Immature natural killer cell (primary cell): ENCODE results near the gene NDUFA7. TPM values are rescaled to one million over a fixed set of nuclear protein-coding genes. Genes with fewer than 3 reads are reported as not detected.
A peak's percentile ranks its signal among the peaks of the same experiment; 100 is the strongest.
"Not testable (repeated sequence)": the region's sequence is repeated elsewhere in the genome, so short reads cannot be mapped to it uniquely, and the experiment has no call there.

Experiments
- DNase-seq, 3 donors: peaks; one replicate each; pipeline ENCODE4 v3.0.0; 2022; ENCODE audit warnings: mixed read lengths in 1 of 3
- H3K27ac Mint-ChIP-seq, 6 donors: one replicate each; pipeline ENCODE4 v1.8.0; 2020; ENCODE audit warnings: mixed read lengths in 6 of 6, mild to moderate bottlenecking in 5 of 6, inconsistent platforms in 4 of 6, moderate library complexity in 3 of 6
- H3K27me3 Mint-ChIP-seq, 3 donors: one replicate each; pipeline ENCODE4 v1.8.0; 2020 to 2021; ENCODE audit warnings: low read depth in 3 of 3, mild to moderate bottlenecking in 3 of 3, mixed read lengths in 3 of 3, moderate library complexity in 3 of 3, inconsistent platforms in 1 of 3
- H3K36me3 Mint-ChIP-seq, 3 donors: one replicate each; pipeline ENCODE4 v1.8.0; 2020; ENCODE audit warnings: mixed read lengths in 3 of 3, inconsistent platforms in 2 of 3, mild to moderate bottlenecking in 2 of 3
- H3K4me1 Mint-ChIP-seq, 2 donors: one replicate each; pipeline ENCODE4 v1.8.0; 2020; ENCODE audit warnings: inconsistent platforms in 2 of 2, mild to moderate bottlenecking in 2 of 2, mixed read lengths in 2 of 2, moderate library complexity in 1 of 2
- H3K4me3 Mint-ChIP-seq, 5 donors: one replicate each; pipeline ENCODE4 v1.8.0; 2020; ENCODE audit warnings: mild to moderate bottlenecking in 5 of 5, mixed read lengths in 5 of 5, inconsistent platforms in 3 of 5, moderate library complexity in 3 of 5
- H3K9me3 Mint-ChIP-seq, 6 donors: one replicate each; pipeline ENCODE4 v1.8.0; 2020; ENCODE audit warnings: mild to moderate bottlenecking in 6 of 6, mixed read lengths in 6 of 6, inconsistent platforms in 4 of 6, moderate library complexity in 3 of 6
- polyA plus RNA-seq, 3 donors: library from polyadenylated mRNA; unstranded; fragments of 300-500 nt; fragmentation: Illumina TruSeq; gene quantifications; one replicate each; pipeline ENCODE4 v1.2.3, GENCODE V29; 2021

NDUFA7 gene
- polyA plus RNA-seq, 3 donors from 2014 or later, result 95.2 to 173 (median 132) TPM

DNA sequence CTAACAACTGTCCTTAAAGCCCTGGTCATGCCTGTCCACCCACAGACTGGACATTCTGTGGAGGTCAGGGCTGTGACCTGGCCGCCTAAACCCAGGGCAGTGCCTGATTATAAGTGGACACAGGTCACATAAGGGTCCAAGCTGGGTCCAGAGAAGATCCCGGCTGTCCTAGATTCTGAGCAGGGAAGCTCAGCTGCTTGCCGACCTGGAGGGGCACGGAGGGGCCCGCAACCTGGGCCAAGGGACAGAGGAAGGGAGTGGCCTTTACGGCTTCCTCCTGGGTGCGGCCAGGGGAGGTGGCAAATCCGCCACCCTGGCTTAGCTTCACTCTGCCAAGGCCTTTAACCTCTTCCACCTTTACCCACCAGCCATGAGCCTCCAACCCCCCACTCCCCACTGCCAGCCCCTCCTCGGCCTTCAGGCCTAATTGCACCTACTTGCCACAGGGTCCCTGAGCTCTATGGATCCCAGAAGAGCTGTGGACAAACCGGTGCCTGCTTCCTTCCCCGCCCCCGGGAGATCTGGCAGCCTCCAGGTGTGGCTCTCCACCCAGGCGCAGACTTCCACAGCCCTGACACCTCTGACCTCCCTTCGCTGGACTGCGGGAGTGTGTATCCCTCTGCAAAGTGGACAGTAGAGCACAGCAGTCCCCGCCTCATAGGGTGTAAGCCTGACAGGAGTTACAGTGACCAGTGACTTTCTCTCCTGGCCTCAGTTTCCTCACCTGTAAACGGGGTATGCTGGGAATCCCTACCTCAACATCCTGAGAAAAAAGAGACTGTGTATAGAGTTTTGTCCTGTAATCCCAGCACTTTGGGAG lies 14.7 kb downstream of the NDUFA7 start:
- Mint-ChIP-seq H3K4me1 (peaks cover 39 to 40% of the 10 kb centered on the region in 2 donors), H3K27me3 (peaks cover 0 to 8% (median 4%) of the 10 kb centered on the region in 3 donors), H3K9me3 (no peaks in the 10 kb centered on the region), H3K36me3 (peaks cover 0 to 6% (median 0%) of the 10 kb centered on the region in 3 donors), H3K4me3 (peak overlapping the region; percentile 88 to 96 (median 93)), H3K27ac (peak overlapping the region; percentile 58 to 95 (median 72))
- no peak for DNase-seq

DNA sequence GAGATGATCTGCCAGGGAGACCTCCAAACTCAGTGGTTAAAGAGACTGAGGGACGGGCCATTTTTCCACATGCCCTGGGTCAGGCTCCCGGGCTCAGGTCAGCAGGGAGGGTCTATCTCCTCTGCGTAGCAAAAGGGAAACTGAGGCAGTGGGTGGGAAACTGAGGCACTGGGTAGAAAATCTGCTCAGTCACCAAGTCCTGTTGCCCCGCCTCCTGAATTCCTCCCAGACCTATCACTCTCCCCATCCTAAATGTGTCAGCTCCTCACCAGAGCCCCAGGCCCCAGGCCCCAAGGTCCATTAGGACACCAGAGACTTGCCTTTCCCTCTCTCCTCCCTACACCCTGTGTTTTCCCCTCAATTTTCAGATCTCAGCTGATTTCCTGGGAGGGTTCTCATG lies 15.4 kb downstream of the NDUFA7 start:
- Mint-ChIP-seq H3K27me3 (peaks cover 0 to 8% (median 4%) of the 10 kb centered on the region in 3 donors), H3K4me3 (peak overlapping the region; percentile 88 to 96 (median 93)), H3K9me3 (no peaks in the 10 kb centered on the region), H3K36me3 (peaks cover 0 to 6% (median 0%) of the 10 kb centered on the region in 3 donors), H3K27ac (peak overlapping the region; percentile 46 to 95 (median 72)), H3K4me1 (peaks cover 39 to 40% of the 10 kb centered on the region in 2 donors)
- no peak for DNase-seq

DNA sequence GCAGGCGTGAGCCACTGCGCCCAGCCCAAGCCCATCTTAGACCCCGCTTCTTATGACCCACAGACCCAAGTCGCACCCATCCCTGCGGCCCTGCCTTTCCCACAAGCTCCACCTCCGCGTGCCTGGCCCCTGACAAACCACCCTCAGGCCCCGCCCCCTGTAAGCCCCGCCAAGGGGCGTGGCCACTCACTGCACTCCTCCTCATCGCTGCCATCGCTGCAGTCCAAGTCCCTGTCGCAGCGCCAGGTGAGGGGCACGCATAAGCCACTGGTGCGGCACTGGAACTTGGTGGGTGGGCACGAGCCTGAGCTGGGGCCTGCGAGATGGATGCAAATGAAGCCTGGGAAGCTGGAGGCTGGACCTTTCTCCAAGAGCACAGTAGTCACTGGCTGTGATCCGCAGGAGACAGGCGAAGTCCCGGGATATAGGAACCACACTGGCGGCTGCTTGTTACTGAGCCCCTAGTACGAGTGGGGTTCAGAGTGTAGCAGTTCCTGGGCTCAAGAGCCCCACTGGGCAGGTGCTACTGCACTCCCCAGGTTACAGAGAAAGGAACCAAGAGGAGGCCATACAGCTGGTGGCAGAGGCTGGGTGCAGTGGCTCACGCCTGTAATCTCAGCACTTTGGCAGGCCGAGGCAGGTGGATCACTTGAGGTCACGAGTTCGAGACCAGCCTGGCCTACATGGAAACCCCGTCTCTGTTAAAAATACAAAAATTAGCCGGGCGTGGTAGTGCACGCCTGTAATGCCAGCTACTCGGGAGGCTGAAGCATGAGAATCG lies 16.1 kb downstream of the NDUFA7 start:
- peaks cover 39 to 40% of the 10 kb centered on the region in 2 donors for H3K4me1 Mint-ChIP-seq
- peaks cover 0 to 3% (median 0%) of the 10 kb centered on the region in 3 donors for H3K36me3 Mint-ChIP-seq
- no peaks in the 10 kb centered on the region for H3K9me3 Mint-ChIP-seq
- H3K27me3 Mint-ChIP-seq, result peaks cover 0 to 8% (median 4%) of the 10 kb centered on the region in 3 donors
- no peak for DNase-seq
- peak overlapping the region in 2 of 5 donors; percentile 7 to 36 for H3K4me3 Mint-ChIP-seq
- H3K27ac Mint-ChIP-seq, result peak overlapping the region in 2 of 6 donors; percentile 58 to 60

DNA sequence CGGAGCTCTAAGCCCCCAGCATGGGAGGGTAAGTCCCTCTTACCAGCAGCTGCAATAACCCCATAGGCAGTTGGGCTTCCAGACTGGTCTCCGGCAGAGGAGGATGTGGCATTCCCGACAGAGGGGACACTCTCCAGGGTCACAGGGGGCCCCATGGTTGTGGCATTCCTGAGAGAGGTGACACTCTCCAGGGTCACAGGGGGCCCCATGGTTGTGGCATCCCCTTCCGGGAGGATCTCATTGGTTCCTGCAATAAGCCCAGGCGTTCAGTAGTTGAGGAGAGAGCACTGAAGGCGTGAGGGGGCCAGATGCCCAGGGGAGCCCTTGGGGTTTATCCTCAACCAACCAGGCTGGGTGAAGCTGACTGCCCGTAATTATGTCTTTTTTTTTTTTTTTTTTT lies 18.4 kb downstream of the NDUFA7 start:
- peaks cover 21 to 25% of the 10 kb centered on the region in 2 donors for H3K4me1 Mint-ChIP-seq
- no peak for DNase-seq
- peaks cover 0 to 7% (median 4%) of the 10 kb centered on the region in 3 donors for H3K27me3 Mint-ChIP-seq
- H3K27ac Mint-ChIP-seq, result peak overlapping the region in 1 of 6 donors; percentile 12
- no peak overlapping the region for H3K4me3 Mint-ChIP-seq
- H3K9me3 Mint-ChIP-seq, result no peaks in the 10 kb centered on the region
- no peaks in the 10 kb centered on the region for H3K36me3 Mint-ChIP-seq

DNA sequence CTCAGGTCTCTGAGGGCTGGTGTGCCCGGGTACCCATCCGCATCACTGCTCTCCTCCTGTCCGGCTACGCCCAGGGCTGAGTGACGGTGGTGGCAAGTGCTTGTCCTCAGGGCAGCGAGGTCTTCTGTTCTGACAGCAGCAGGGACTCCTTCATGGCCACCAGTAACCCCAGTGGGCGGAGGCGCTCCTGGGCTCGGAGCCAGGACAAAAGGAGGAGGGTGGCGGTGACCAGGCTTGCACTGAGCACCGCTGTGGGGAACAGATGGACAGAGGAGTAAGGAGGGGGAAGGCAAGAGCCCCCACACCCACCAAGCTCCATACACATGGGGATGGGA lies 18.9 kb downstream of the NDUFA7 start:
- no peak for DNase-seq
- Mint-ChIP-seq H3K27me3 (peaks cover 0 to 5% (median 4%) of the 10 kb centered on the region in 3 donors), H3K27ac (peak overlapping the region in 1 of 6 donors; percentile 12), H3K4me1 (peaks cover 17 to 20% of the 10 kb centered on the region in 2 donors), H3K4me3 (no peak overlapping the region), H3K36me3 (no peaks in the 10 kb centered on the region), H3K9me3 (no peaks in the 10 kb centered on the region)

DNA sequence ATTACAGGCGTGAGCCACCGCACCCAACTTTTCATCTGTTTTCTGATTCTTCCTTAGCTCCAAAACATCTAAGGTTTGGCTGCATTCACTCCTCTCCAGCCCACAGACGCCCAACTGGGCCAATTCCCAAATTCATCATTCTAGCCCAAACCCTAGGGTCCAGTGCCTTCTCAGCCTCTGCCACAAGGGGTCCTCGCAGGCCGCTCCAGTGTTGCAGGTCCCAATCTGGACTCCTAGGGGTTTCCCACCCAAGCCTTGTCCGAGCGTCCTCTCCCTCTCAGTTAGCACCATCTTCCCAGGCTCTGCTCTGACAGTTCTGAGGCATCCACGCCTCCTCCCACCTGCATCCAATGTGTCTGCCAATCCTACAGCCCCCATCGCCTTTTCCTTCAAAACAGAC lies 29.8 kb downstream of the NDUFA7 start:
- not testable (repeated sequence) for H3K9me3 Mint-ChIP-seq, H3K27ac Mint-ChIP-seq, H3K36me3 Mint-ChIP-seq, DNase-seq, H3K4me3 Mint-ChIP-seq, H3K4me1 Mint-ChIP-seq, H3K27me3 Mint-ChIP-seq

DNA sequence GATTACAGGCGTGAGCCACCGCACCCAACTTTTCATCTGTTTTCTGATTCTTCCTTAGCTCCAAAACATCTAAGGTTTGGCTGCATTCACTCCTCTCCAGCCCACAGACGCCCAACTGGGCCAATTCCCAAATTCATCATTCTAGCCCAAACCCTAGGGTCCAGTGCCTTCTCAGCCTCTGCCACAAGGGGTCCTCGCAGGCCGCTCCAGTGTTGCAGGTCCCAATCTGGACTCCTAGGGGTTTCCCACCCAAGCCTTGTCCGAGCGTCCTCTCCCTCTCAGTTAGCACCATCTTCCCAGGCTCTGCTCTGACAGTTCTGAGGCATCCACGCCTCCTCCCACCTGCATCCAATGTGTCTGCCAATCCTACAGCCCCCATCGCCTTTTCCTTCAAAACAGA lies 44.7 kb downstream of the NDUFA7 start:
- not testable (repeated sequence) for H3K4me1 Mint-ChIP-seq, DNase-seq, H3K27ac Mint-ChIP-seq, H3K36me3 Mint-ChIP-seq, H3K9me3 Mint-ChIP-seq, H3K4me3 Mint-ChIP-seq, H3K27me3 Mint-ChIP-seq

DNA sequence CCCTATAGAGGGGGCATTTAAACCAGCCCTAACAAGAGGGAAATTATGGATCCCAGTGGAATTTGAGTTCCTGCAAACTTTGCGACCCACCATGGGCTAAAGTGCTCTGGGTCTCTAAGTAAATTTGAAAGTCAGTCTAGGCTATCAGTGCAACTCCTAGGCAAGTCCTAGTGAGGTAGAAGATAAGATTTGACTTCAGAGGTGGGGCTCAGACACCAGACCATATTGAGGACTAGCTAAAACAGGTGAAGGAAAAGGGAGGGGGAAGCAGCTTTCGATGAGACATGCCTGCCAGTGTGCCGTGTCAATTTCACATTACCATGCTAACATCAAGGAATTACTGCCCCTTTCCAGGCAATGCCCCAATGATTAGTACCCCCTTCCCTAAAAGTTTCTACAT lies 51.5 kb downstream of the NDUFA7 start:
- Mint-ChIP-seq H3K4me1 (peaks cover 16 to 17% of the 10 kb centered on the region in 2 donors), H3K27ac (peak overlapping the region; percentile 88 to 96 (median 94)), H3K27me3 (peaks cover 0 to 13% (median 4%) of the 10 kb centered on the region in 3 donors), H3K4me3 (peak overlapping the region; percentile 88 to 95 (median 93)), H3K9me3 (no peaks in the 10 kb centered on the region), H3K36me3 (no peaks in the 10 kb centered on the region)
- no peak for DNase-seq

DNA sequence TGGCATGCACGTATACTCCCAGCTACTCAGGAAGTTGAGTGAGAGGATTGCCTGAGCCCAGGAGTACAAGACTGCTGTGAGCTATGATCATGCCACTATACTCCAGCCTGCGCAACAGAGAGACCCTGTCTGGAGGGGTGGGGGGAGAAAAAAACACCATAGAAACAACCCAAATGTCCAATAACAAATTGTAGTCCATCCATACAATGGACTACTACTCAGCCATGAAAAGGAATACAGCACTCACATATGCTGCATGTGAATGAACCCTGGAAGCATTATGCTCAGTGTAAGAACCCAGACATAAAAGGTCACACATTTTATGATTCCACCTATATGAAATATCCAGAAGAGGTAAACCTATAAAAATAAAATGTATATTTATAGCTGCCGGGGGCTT lies 55.3 kb downstream of the NDUFA7 start:
- H3K4me1 Mint-ChIP-seq, result peaks cover 27 to 30% of the 10 kb centered on the region in 2 donors
- H3K27ac Mint-ChIP-seq, result peak overlapping the region in 1 of 6 donors; percentile 41
- no peaks in the 10 kb centered on the region for H3K9me3 Mint-ChIP-seq
- no peaks in the 10 kb centered on the region for H3K36me3 Mint-ChIP-seq
- DNase-seq, result no peak
- no peak overlapping the region for H3K4me3 Mint-ChIP-seq
- H3K27me3 Mint-ChIP-seq, result peaks cover 0 to 13% (median 4%) of the 10 kb centered on the region in 3 donors

DNA sequence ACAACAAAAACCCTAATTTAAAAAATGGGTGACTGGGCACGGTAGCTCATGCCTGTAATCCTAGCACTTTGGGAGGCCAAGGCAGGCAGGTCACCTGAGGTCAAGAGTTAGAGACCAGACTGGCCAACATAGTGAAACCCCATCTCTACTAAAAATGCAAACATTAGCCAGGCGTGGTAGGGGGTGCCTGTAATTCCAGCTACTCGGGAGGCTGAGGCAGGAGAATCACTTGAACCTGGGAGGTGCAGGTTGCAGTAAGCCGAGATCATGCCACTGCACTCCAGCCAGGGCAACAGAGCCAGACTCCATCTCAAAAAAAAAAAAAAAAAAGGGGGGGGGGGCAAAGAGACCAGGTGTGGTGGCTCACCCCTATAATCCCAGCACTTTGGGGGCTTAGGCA lies 56.9 kb downstream of the NDUFA7 start:
- not testable (repeated sequence) for H3K9me3 Mint-ChIP-seq, H3K4me3 Mint-ChIP-seq, DNase-seq

DNA sequence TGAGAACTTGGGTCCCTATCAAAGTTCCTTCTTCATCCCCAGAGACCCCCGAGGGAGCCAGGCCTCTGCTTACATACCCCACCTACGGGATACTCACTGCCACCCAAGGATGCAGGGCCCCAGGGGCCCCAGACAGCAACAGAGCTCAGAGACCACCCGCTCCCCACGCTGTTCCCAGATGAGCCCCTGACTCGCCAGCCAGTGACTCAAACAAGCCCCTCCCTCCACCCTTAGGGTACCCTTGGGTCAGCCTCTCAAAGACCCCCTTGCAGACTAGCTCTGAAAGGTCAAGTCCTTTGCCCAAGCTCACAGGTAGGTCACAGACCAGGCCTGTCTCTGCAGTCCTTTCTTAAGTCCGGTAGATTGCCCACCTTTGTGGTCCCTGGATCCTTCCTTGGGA lies 58.7 kb downstream of the NDUFA7 start:
- Mint-ChIP-seq H3K27me3 (peaks cover 0 to 6% (median 2%) of the 10 kb centered on the region in 3 donors), H3K36me3 (peaks cover 5 to 11% (median 11%) of the 10 kb centered on the region in 3 donors), H3K4me3 (no peak overlapping the region), H3K27ac (no peak overlapping the region), H3K9me3 (no peaks in the 10 kb centered on the region), H3K4me1 (peaks cover 10 to 16% of the 10 kb centered on the region in 2 donors)
- no peak for DNase-seq

More for the DNA sequence above, 56.9 kb downstream of the NDUFA7 start:
- Mint-ChIP-seq H3K4me1 (peaks cover 21 to 26% of the 10 kb centered on the region in 2 donors), H3K27me3 (peaks cover 0 to 13% (median 4%) of the 10 kb centered on the region in 3 donors)
- H3K36me3 Mint-ChIP-seq, H3K27ac Mint-ChIP-seq: not testable (repeated sequence)

DNA sequence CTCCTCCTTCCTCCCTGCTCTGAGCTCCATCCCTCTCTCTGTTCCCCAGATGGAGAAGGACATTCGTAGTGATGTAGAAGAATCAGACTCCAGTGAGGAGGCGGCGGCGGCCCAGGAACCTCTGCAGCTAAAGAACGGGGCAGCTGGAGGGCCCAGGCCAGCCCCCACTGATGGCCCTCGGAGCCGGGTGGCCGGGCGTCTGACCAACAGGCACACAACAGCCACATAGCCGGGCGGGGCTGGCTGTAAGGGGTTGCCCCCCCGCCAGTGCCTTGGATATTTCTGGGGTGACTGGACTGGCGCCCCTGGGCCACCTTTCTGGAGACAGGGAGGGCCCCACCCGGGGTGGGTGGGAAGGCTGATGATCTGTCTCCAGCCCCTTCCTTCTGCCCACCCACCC lies 59.3 kb downstream of the NDUFA7 start:
- H3K9me3 Mint-ChIP-seq, result no peaks in the 10 kb centered on the region
- peaks cover 5 to 11% (median 11%) of the 10 kb centered on the region in 3 donors for H3K36me3 Mint-ChIP-seq
- no peak overlapping the region for H3K27ac Mint-ChIP-seq

DNA sequence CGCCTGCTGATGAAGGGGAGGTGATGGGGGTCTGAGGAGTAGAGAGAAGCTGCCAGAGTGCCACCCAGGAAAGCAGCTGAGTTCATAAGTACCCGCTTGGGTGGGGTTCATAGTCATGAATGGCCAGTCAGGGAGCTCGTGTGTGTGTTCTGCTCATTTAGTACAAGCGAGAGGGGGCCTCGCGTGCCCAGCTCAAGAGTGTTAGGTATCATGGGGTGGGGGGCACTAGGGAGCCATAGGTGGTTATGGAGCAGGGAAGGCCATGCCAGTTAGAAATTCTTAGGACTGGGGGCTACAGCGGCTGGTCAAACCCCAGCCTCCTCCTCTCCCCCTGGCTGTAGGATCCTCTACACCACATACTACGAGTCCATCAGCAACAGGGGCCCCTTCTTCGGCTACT lies 59.8 kb downstream of the NDUFA7 start:
- no peak overlapping the region for H3K27ac Mint-ChIP-seq
- H3K27me3 Mint-ChIP-seq, result peaks cover 0 to 4% (median 2%) of the 10 kb centered on the region in 3 donors
- no peak for DNase-seq
- peaks cover 10 to 16% of the 10 kb centered on the region in 2 donors for H3K4me1 Mint-ChIP-seq
- H3K36me3 Mint-ChIP-seq, result peaks cover 5 to 11% (median 11%) of the 10 kb centered on the region in 3 donors
- no peaks in the 10 kb centered on the region for H3K9me3 Mint-ChIP-seq
- H3K4me3 Mint-ChIP-seq, result no peak overlapping the region

More for the DNA sequence above, 59.3 kb downstream of the NDUFA7 start:
- Mint-ChIP-seq H3K4me3 (no peak overlapping the region), H3K27me3 (peaks cover 0 to 4% (median 2%) of the 10 kb centered on the region in 3 donors), H3K4me1 (peaks cover 10 to 16% of the 10 kb centered on the region in 2 donors)
- no peak for DNase-seq
